ENCODE results near the gene BDH1.

The BDH1 gene

DNA sequence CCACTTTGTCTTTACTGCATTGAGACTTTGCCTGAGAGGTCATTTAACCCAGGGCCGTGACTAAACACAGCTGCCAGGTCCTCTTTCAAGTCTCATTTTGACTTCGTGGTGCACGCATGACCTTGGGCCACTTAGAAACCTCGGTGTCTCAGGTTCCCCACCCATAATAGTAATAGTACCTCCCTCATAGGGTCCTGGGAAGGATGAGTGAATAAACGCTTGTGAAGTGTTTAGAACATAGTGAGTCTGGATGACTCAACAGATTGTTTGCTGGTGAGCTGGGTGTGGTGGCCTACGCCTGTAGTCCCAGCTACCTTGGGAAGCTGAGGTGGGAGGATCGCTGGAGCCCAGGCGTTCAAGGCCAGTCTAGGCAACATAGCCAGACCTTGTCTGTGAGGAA is 56.3 kb downstream of the BDH1 start:
- TF ChIP-seq JUND (IDR thresholded peaks at IDR 0.05; ENCODE audit: low read depth) = no peak
- in situ Hi-C loops (cut with HindIII; ENCODE audit: low pct_unique_long_range_greater_than_20kb, low sequenced_read_pairs) = no loop called here
- no peak for DNase-seq (ENCODE audit: low read depth in 1 of 2, low spot score in 1 of 2)

DNA sequence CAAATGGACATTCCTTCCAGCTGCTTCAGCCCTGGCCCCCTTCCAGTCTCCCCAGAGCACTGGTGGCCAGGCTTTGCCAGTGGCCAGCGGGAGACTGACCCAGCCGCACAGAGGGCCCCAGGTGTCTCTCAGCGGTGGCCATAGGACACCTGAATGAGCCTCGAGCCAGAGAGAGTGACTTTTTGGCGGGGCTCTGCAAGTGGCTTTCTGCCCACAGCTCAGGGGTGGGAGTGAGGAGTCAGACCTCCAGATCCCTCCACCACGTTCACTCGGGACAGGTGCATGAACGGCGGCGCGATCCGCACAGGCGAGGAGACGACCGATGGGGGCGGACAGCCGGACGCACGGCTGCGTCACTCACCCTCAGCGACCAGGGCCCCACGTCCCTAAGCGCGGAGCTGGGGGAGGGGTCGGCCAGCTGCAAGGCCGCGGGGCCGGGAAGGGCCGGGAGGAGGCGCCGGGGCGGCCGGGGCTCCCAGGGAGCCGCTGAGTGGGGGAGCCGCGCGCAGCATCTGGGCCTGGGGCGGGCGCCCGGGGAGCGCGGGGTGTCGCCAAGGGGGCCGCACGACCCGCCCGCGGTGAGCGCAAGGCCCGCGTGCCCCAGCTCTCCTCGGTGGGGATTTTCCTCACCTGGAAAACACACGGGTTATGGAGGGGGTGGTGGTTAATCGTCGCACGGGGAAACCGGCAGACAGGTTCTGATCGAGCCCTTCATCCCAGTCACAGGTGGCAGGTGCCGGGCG is 57.1 kb downstream of the BDH1 start:
- in situ Hi-C loops (cut with HindIII; ENCODE audit: low pct_unique_long_range_greater_than_20kb, low sequenced_read_pairs) = no loop called here
- DNase-seq (ENCODE audit: low read depth in 1 of 2, low spot score in 1 of 2) = no peak
- TF ChIP-seq JUND (IDR thresholded peaks at IDR 0.05; ENCODE audit: low read depth) = no peak

DNA sequence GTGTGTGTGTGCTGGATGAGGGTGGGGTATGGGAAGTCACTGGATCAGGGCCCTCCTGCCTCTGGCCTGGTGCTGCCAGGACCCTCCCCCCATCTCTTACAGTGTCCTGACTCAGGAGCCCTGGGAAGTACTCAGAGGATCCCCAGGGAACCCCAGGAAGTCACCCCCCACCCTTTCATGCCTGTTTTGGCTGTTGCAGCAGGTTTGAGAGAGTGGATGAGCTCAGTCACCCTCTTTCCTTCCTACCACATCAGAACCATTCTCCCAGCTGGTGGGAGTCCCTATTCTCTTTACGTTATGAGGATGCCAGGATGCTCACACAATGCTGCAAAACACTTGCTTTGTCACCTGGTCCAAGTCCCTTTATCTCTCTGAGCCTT is 59.0 kb downstream of the BDH1 start:
- no peak for TF ChIP-seq JUND (IDR thresholded peaks at IDR 0.05; ENCODE audit: low read depth)
- in situ Hi-C loops (cut with HindIII; ENCODE audit: low pct_unique_long_range_greater_than_20kb, low sequenced_read_pairs) = no loop called here
- no peak for DNase-seq (ENCODE audit: low read depth in 1 of 2, low spot score in 1 of 2)

DNA sequence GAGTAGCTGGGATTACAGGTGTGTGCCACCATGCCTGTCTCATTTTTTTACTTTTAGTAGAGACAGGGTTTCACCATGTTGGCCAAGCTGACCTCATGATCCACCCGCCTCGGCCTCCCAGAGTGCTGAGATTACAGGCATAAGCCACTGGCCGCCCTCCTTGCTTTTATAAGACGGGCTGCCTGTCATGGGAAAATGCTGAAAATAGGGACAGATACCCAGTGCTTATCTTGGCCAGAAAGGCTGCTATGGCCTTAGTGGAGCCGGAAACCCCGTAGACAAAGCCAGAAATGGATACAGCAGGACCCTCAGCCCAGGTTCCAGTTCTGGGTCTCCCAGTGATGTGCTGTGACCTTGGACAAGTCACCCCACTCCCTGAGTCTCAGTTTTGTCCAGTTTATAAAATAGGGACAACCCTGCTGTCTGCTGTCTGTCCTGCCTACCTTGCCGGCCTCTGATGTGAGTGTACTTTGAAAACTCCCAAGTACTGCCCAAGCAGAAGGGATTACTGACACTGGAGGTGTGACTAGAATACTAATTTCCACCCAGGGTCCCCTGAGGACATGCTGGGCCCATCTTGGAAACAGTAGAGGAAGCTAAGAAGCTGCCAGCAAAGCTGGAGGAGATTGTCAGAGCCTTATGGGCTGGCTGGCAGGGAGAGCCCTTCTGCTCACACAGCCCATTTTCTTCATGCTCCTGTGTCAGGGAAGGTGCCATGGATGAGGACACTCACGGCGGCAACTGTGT is 59.6 kb downstream of the BDH1 start:
- DNase-seq (ENCODE audit: low read depth in 1 of 2, low spot score in 1 of 2) = no peak

DNA sequence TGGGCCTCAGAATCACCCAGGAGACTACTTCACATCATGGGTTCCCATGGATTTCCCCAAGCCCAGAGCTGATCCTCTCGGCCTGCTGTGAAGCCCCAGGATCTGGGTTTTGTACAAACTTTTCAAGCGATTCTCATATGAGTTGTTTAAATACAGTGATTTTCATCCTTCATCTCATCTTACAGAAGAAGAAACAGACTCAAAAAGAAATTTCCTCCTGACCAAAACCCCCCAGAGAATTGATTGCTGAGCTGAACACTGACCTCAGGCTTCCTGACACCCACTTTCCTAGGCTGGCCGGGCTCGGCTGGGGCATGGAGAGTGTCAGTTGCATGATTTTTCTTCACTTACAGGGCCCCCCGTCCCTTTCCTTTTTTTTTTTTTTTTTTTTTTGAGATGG is 60.3 kb downstream of the BDH1 start:
- DNase-seq (ENCODE audit: low read depth in 1 of 2, low spot score in 1 of 2) = no peak
- in situ Hi-C loops (cut with HindIII; ENCODE audit: low pct_unique_long_range_greater_than_20kb, low sequenced_read_pairs) = no loop called here
- TF ChIP-seq JUND (IDR thresholded peaks at IDR 0.05; ENCODE audit: low read depth) = no peak

More for the DNA sequence above, 59.6 kb downstream of the BDH1 start:
- TF ChIP-seq JUND (IDR thresholded peaks at IDR 0.05; ENCODE audit: low read depth) = no peak
- in situ Hi-C loops (cut with HindIII; ENCODE audit: low pct_unique_long_range_greater_than_20kb, low sequenced_read_pairs) = no loop called here

DNA sequence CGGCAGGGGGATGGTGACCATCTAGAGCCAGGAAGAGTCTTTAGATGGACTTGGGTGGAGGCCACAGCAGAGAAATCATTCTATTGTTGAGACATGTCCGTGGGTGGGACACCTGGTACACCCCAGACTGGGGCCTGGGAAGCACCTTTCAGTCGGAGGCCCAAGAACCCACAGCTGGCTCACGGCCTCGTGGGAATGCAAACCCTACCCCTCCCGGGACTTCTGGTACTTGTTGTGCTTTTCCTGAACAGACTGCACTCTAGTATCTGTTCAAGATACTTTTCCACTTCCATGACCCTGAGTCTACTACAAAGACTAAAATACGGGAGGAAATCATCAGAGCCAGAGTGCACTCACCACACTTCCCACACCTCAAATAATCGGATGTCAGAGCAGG is 60.7 kb downstream of the BDH1 start:
- no peak for TF ChIP-seq JUND (IDR thresholded peaks at IDR 0.05; ENCODE audit: low read depth)
- in situ Hi-C loops (cut with HindIII; ENCODE audit: low pct_unique_long_range_greater_than_20kb, low sequenced_read_pairs) = no loop called here
- no peak for DNase-seq (ENCODE audit: low read depth in 1 of 2, low spot score in 1 of 2)

DNA sequence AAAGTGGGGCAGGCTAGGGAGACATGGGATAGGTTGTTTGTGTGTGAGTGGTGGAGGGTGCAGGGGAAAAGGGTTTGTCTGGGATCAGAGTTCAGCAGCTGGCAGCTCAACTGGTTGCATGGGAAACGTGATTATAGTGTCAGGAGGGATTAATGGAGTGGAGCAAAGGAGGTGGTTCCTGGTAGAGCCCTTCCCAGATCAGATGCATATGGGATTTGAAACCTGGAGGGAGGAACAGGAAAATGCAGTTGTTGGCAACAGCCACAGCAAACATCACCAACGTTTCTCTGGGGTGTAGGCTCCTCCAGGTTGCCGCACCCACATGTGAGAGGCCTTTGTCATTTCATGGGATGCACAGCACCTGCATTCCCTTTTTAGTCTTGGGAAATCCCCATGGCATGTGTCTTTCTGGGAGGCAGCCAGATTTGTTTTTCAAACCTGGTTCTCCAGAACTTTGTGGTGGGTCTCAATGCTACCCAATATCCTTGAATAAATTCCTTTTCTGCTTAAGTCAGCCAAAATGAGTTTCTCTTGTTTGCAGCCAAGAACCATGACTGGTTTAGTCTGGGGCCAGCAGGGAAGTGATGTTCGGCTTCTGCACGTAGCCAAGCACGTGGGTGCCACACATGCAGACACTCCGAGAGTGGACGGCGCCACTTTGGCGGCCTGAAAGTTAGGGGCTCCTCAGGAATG is 61.3 kb downstream of the BDH1 start:
- no peak for DNase-seq (ENCODE audit: low read depth in 1 of 2, low spot score in 1 of 2)
- no peak for TF ChIP-seq JUND (IDR thresholded peaks at IDR 0.05; ENCODE audit: low read depth)
- in situ Hi-C loops (cut with HindIII; ENCODE audit: low pct_unique_long_range_greater_than_20kb, low sequenced_read_pairs) = no loop called here

DNA sequence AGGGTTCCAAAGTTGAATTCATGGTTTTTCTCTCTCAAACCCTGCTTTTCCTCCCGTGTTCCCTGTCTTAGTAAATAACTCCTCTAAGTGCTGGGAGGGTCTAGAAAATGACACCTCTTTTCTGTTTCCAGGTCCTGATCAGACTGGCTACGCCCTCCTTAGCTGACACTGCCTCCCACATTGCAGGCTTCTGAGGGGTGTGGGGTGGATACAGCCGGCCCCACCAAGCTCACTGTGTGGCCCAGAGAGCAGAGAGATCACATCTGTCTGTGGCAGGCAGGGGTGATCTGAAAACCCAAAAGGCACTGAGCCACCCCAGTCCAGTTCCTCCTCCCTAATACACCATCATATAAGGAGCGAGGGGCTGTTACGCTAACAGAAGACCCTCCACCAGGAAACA is 62.7 kb downstream of the BDH1 start:
- no peak for TF ChIP-seq JUND (IDR thresholded peaks at IDR 0.05; ENCODE audit: low read depth)
- in situ Hi-C loops (cut with HindIII; ENCODE audit: low pct_unique_long_range_greater_than_20kb, low sequenced_read_pairs) = no loop called here
- DNase-seq (ENCODE audit: low read depth in 1 of 2, low spot score in 1 of 2) = no peak

DNA sequence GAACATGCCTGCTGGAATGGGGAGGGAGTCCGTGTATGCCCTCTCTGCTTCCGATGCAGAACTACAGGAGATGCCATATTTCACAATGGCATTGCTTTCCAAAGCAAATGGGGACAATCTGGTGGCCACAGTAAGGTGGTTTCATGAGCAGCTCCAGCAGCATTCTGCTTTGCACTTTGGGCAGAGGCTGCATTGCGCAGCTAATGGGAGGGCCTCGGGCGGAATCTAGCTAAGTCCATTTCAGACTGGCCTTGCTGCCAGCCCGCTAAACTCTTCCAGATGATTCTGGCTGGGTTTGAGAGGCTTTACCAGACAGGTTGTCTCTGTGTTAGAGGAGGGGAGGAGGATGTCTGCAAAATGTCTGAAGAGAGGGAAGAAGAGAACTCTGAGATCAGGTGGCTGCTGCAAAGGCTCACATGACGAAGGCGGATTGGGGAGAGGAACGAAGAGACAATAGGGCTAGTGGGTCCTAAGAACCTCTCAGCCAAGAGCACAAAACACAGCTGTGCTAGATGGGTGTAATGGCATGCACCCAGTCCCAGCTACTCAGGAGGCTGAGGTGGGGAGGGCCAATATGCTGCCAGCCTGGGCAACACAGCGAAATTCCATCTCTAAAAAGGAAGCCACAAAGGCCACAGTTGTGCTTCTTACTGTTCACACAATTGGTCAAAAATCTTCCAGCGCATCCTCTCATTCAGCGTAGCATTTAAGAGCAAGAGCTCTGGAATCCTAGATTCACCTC is 63.7 kb downstream of the BDH1 start:
- in situ Hi-C loops (cut with HindIII; ENCODE audit: low pct_unique_long_range_greater_than_20kb, low sequenced_read_pairs) = no loop called here
- TF ChIP-seq JUND (IDR thresholded peaks at IDR 0.05; ENCODE audit: low read depth) = no peak
- DNase-seq (ENCODE audit: low read depth in 1 of 2, low spot score in 1 of 2) = no peak

DNA sequence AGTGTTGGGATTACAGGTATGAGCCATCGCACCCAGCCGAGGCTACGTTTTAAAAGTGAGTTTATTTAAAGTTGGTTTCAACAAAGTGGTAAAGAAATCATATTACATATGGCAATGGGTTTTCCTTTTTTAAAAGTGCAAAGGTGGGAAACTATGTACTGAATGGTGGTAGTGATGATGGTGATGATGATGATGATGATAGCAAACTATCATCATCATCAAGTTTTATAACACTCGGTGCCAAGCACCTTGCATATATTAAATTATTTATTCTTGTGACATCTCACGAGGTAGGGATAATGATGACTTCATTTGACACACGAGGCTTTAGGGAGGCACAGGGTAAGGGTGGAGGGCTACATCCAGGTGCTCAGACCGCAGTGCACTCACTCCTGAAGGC is 64.3 kb downstream of the BDH1 start:
- in situ Hi-C loops (cut with HindIII; ENCODE audit: low pct_unique_long_range_greater_than_20kb, low sequenced_read_pairs) = no loop called here
- no peak for DNase-seq (ENCODE audit: low read depth in 1 of 2, low spot score in 1 of 2)
- TF ChIP-seq JUND (IDR thresholded peaks at IDR 0.05; ENCODE audit: low read depth) = no peak

DNA sequence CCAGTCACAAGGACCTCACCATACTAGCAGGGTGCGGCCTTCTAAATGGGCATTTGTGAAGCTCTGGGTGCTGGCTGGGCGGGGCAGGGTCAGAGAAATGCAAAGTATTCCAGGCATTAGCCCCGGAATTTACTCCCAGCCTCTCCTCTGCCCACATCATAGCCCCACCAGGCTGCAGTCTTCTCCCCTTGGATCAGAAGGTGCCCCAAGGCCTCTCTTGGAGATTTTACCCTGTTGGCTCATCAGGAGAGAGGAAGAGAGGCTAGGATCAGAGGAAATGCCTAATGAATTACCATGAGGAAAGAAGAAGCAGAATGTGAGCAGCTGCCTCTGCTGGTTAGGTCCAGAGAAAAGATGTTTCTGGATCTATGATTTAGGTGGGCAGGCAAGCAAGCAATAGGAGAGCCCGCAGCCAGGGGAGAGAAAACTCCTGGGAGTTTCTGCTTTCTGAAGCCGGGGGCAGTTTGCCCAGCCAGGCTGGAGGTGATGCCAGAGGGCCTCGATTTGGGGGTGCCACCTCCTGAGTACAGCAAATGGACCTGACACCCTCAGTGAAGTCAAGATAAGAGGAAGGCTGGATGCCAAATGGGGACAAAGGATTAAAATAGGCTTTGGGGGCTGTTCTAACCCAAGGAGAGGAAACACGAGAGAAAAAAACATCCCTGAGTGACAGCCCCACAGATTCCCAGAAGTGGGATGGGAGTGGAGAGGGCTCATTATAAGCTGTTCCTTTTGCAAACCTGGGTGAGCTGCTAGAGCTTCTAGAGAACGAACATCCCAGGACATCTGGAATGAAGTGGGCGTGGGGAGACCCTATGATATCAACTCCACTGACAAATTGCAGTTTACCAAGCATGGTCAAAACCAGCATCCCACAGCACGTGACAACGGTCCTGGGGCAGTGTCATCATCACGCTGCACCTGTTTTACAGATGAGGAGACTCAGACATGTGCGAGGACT is 65.4 kb downstream of the BDH1 start:
- no peak for DNase-seq (ENCODE audit: low read depth in 1 of 2, low spot score in 1 of 2)
- in situ Hi-C loops (cut with HindIII; ENCODE audit: low pct_unique_long_range_greater_than_20kb, low sequenced_read_pairs) = no loop called here
- no peak for TF ChIP-seq JUND (IDR thresholded peaks at IDR 0.05; ENCODE audit: low read depth)
